ENCODE measurements around the gene CIAO2B.

DNA sequence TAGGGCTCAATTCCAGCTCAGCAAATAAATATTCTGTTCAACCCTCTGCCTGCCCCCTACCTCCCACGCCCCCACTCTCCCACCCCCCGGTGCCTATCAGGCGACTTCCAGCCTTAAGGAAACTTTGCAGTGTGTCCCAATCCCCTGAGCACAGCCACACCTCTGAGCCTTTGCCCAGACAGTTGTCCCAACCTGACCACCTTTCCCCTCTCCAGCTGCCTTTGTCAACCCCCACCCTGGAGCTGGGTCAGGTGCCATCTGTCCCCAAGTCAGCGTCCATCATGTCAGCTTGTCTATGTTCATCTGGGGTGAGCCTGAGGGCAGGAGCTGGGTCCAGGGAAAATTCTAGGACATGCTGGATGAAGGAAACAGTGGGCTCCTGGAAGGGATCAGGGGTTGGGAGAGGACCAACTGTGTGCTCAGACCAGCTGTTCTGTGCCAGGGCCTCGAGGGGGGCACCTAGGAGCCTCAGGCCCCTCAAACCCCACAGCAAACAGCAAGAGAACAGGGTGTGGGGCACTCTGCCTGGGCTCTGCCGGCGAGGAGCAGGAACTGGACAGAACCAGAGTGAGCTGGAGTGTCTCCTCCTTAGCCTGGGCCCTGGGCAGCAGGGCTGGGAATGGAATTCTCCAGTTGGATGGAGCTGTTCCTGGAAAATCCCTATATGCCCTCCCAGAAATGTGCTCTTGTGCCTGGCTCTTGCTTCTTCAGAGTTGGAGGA, 33.3 kb downstream of the CIAO2B start:
- TF ChIP-seq, protein P1, sequence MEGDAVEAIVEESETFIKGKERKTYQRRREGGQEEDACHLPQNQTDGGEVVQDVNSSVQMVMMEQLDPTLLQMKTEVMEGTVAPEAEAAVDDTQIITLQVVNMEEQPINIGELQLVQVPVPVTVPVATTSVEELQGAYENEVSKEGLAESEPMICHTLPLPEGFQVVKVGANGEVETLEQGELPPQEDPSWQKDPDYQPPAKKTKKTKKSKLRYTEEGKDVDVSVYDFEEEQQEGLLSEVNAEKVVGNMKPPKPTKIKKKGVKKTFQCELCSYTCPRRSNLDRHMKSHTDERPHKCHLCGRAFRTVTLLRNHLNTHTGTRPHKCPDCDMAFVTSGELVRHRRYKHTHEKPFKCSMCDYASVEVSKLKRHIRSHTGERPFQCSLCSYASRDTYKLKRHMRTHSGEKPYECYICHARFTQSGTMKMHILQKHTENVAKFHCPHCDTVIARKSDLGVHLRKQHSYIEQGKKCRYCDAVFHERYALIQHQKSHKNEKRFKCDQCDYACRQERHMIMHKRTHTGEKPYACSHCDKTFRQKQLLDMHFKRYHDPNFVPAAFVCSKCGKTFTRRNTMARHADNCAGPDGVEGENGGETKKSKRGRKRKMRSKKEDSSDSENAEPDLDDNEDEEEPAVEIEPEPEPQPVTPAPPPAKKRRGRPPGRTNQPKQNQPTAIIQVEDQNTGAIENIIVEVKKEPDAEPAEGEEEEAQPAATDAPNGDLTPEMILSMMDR (IDR thresholded peaks at IDR 0.05; ENCODE audit: borderline replicate concordance, extremely low read depth, low read length, poor library complexity, severe bottlenecking), result no peak
- no peak for TF ChIP-seq EZH2 (IDR thresholded peaks at IDR 0.05; ENCODE audit: borderline replicate concordance, low read depth, low read length, severe bottlenecking)

Measured in DND-41 (cell line).